ENCODE measurements around the gene MRPS15.

The MRPS15 gene

GRCh38 chr1:36457691-36458090, 6.5 kb downstream of the MRPS15 start:
- no peak for DNase-seq (ENCODE audit: low spot score)

- no peak for DNase-seq (ENCODE audit: low spot score)
Observed at GRCh38 chr1:36456391-36456928, 7.7 kb downstream of the MRPS15 start.

- DNase-seq (ENCODE audit: low spot score) = no peak
Observed at GRCh38 chr1:36455386-36455785, 8.8 kb downstream of the MRPS15 start.

- no peak for DNase-seq (ENCODE audit: low spot score)
Observed at GRCh38 chr1:36453600-36454388, 10.4 kb downstream of the MRPS15 start.

- DNase-seq (ENCODE audit: low spot score) = no peak
Observed at GRCh38 chr1:36453051-36453450, 11.1 kb downstream of the MRPS15 start.

- no peak for DNase-seq (ENCODE audit: low spot score)
Observed at GRCh38 chr1:36450919-36451305, 13.3 kb downstream of the MRPS15 start.

GRCh38 chr1:36450270-36450918, 13.8 kb downstream of the MRPS15 start, which contains the start of gene OSCP1:
TSS of gene OSCP1 (minus strand) at chr1:36450451. CDS start at chr1:36450369, 82 bp downstream.
- DNase-seq (ENCODE audit: low spot score) = peak; percentile 100

- DNase-seq (ENCODE audit: low spot score) = no peak
Observed at GRCh38 chr1:36448530-36449056, 15.6 kb downstream of the MRPS15 start.

- DNase-seq (ENCODE audit: low spot score) = no peak
Observed at GRCh38 chr1:36447450-36447849, 16.7 kb downstream of the MRPS15 start.

GRCh38 chr1:36446746-36447145, 17.4 kb downstream of the MRPS15 start:
- no peak for DNase-seq (ENCODE audit: low spot score)

GRCh38 chr1:36446271-36446670, 17.9 kb downstream of the MRPS15 start:
- no peak for DNase-seq (ENCODE audit: low spot score)

GRCh38 chr1:36443297-36443696, 20.9 kb downstream of the MRPS15 start:
- DNase-seq (ENCODE audit: low spot score) = no peak

GRCh38 chr1:36442337-36442736, 21.8 kb downstream of the MRPS15 start:
- no peak for DNase-seq (ENCODE audit: low spot score)

- no peak for DNase-seq (ENCODE audit: low spot score)
Observed at GRCh38 chr1:36440646-36441045, 23.5 kb downstream of the MRPS15 start.

GRCh38 chr1:36440044-36440443, 24.1 kb downstream of the MRPS15 start:
- DNase-seq (ENCODE audit: low spot score) = no peak

GRCh38 chr1:36438715-36439114, 25.5 kb downstream of the MRPS15 start:
- no peak for DNase-seq (ENCODE audit: low spot score)

- DNase-seq (ENCODE audit: low spot score) = no peak
Observed at GRCh38 chr1:36436821-36437220, 27.4 kb downstream of the MRPS15 start.

GRCh38 chr1:36433102-36433501, 31.1 kb downstream of the MRPS15 start:
- DNase-seq (ENCODE audit: low spot score) = no peak

GRCh38 chr1:36432616-36433015, 31.6 kb downstream of the MRPS15 start:
- DNase-seq (ENCODE audit: low spot score) = no peak

GRCh38 chr1:36425791-36426190, 38.4 kb downstream of the MRPS15 start:
- DNase-seq (ENCODE audit: low spot score) = no peak

- no peak for DNase-seq (ENCODE audit: low spot score)
Observed at GRCh38 chr1:36421649-36422048, 42.5 kb downstream of the MRPS15 start.

- DNase-seq (ENCODE audit: low spot score) = peak; percentile 78
Observed at GRCh38 chr1:36420836-36421317, 43.3 kb downstream of the MRPS15 start.

GRCh38 chr1:36420409-36420808, 43.8 kb downstream of the MRPS15 start:
- no peak for DNase-seq (ENCODE audit: low spot score)
